GM19238 (cell line): ENCODE results near the gene ZNF239.
"Not testable (repeated sequence)": the region's sequence is repeated elsewhere in the genome, so short reads cannot be mapped to it uniquely, and the experiment has no call there.

Experiments used
- DNase-seq: peaks from one replicate; pipeline ENCODE4 v3.0.0; 2011; ENCODE audit warnings: low spot score; ENCODE audit not compliant: insufficient read length

The ZNF239 gene

GRCh38 chr10:43576580-43576979 lies 2.2 kb upstream of the ZNF239 start:
- no peak for DNase-seq

- no peak for DNase-seq
These were observed 1.6 kb upstream of the ZNF239 start for GRCh38 chr10:43576062-43576461.

GRCh38 chr10:43574906-43575305 lies 490 bp upstream of the ZNF239 start:
- DNase-seq: no peak

GRCh38 chr10:43573250-43574000 lies 991 bp downstream of the ZNF239 start:
- no peak for DNase-seq

- DNase-seq: no peak
These were observed 3.4 kb downstream of the ZNF239 start for GRCh38 chr10:43570971-43571370.

- no peak for DNase-seq
These were observed 4.7 kb downstream of the ZNF239 start for GRCh38 chr10:43569681-43570080.

- no peak for DNase-seq
These were observed 17.2 kb downstream of the ZNF239 start for GRCh38 chr10:43557214-43557613.

- DNase-seq: not testable (repeated sequence)
These were observed 30.7 kb downstream of the ZNF239 start for GRCh38 chr10:43543746-43544145.

- DNase-seq: no peak
These were observed 49.8 kb downstream of the ZNF239 start for GRCh38 chr10:43524434-43525247.
